SK-N-SH treated with all-trans-retinoic acid at 6 μM for 48 hours (cell line): ENCODE data around the gene PRRG2.

ENCODE experiments used
- ATAC-seq: fragments of 200-7000 bp; cut with Tn5 transposase; 3 replicates; pipeline ENCODE4 v1.9.1; 2020; ENCODE audit warnings: mild to moderate bottlenecking, moderate library complexity
- ARNTL ChIP-seq: fragments of 450-650 bp; formaldehyde crosslinking; IDR thresholded peaks from 2 replicates; pipeline ENCODE4 v1.5.0; 2020; ENCODE audit warnings: low read depth, mild to moderate bottlenecking, moderate library complexity, borderline replicate concordance
- BACH2 ChIP-seq: fragments of 250-450 bp; sonication (Bioruptor Pico); IDR thresholded peaks from 2 replicates; pipeline ENCODE4 v1.9.0; 2021; ENCODE audit warnings: mild to moderate bottlenecking, borderline replicate concordance
- CREB5 ChIP-seq: fragments of 250-450 bp; sonication (Bioruptor Pico); IDR thresholded peaks from 2 replicates; pipeline ENCODE4 v1.5.1; 2020; ENCODE audit warnings: low read depth, mild to moderate bottlenecking, moderate library complexity
- CSDC2 ChIP-seq: fragments of 250-450 bp; sonication (Bioruptor Pico); IDR thresholded peaks from 2 replicates; pipeline ENCODE4 v1.5.0; 2020; ENCODE audit warnings: mild to moderate bottlenecking, moderate library complexity
- CSRNP3 ChIP-seq: fragments of 250-450 bp; sonication (Bioruptor Pico); IDR thresholded peaks from 2 replicates; pipeline ENCODE4 v1.5.1; 2021; ENCODE audit warnings: mild to moderate bottlenecking, moderate library complexity
- ESRRG ChIP-seq: fragments of 250-450 bp; sonication (Bioruptor Pico); IDR thresholded peaks from 2 replicates; pipeline ENCODE4 v1.6.1; 2021; ENCODE audit warnings: mild to moderate bottlenecking
- GLIS3 ChIP-seq: fragments of 250-450 bp; sonication (Bioruptor Pico); IDR thresholded peaks from 2 replicates; pipeline ENCODE4 v1.5.0; 2020; ENCODE audit warnings: mild to moderate bottlenecking, moderate library complexity
- ISL1 ChIP-seq: fragments of 250-450 bp; sonication (Bioruptor Pico); IDR thresholded peaks from 2 replicates; pipeline ENCODE4 v2.1.2; 2022; ENCODE audit warnings: mild to moderate bottlenecking, moderate library complexity
- OSR1 ChIP-seq: fragments of 250-450 bp; sonication (Bioruptor Pico); IDR thresholded peaks from 2 replicates; pipeline ENCODE4 v1.8.0; 2022; ENCODE audit warnings: moderate library complexity, mild to moderate bottlenecking, inconsistent platforms
- PATZ1 ChIP-seq: fragments of 250-450 bp; sonication (Bioruptor Pico); IDR thresholded peaks from 2 replicates; pipeline ENCODE4 v1.8.0; 2020; ENCODE audit warnings: mild to moderate bottlenecking, moderate library complexity, borderline replicate concordance
- POU6F1 ChIP-seq: fragments of 250-450 bp; sonication (Bioruptor Pico); IDR thresholded peaks from 2 replicates; pipeline ENCODE4 v1.8.0; 2021; ENCODE audit warnings: low read depth, mild to moderate bottlenecking, moderate library complexity, borderline replicate concordance
- PPARA ChIP-seq: fragments of 250-450 bp; sonication (Bioruptor Pico); IDR thresholded peaks from 2 replicates; pipeline ENCODE4 v1.5.0; 2020; ENCODE audit warnings: mild to moderate bottlenecking, borderline replicate concordance
- RARB ChIP-seq: fragments of 250-450 bp; sonication (Bioruptor Pico); IDR thresholded peaks from 2 replicates; pipeline ENCODE4 v1.8.0; 2021; ENCODE audit warnings: mild to moderate bottlenecking, moderate library complexity
- SNAI2 ChIP-seq: fragments of 250-450 bp; sonication (Bioruptor Pico); IDR thresholded peaks from 2 replicates; pipeline ENCODE4 v1.5.0; 2020; ENCODE audit warnings: mild to moderate bottlenecking, moderate library complexity
- TCF4 ChIP-seq: fragments of 250-450 bp; sonication (Bioruptor Pico); IDR thresholded peaks from 2 replicates; pipeline ENCODE4 v1.8.0; 2021; ENCODE audit warnings: mild to moderate bottlenecking, moderate library complexity, borderline replicate concordance
- TOX ChIP-seq: fragments of 250-450 bp; sonication (Bioruptor Pico); IDR thresholded peaks from 2 replicates; pipeline ENCODE4 v1.8.0; 2021; ENCODE audit warnings: mild to moderate bottlenecking, moderate library complexity, borderline replicate concordance
- TSHZ2 ChIP-seq: fragments of 250-450 bp; sonication (Bioruptor Pico); IDR thresholded peaks from 2 replicates; pipeline ENCODE4 v1.5.0; 2020; ENCODE audit warnings: mild to moderate bottlenecking, moderate library complexity
- ZC3H10 ChIP-seq: fragments of 250-450 bp; sonication (Bioruptor Pico); IDR thresholded peaks from 2 replicates; pipeline ENCODE4 v1.5.1; 2021; ENCODE audit warnings: mild to moderate bottlenecking, moderate library complexity
- ZFP3 ChIP-seq: fragments of 250-450 bp; sonication (Bioruptor Pico); IDR thresholded peaks from 2 replicates; pipeline ENCODE4 v1.5.0; 2020; ENCODE audit warnings: mild to moderate bottlenecking, moderate library complexity
- ZFP30 ChIP-seq: fragments of 450-650 bp; formaldehyde crosslinking; IDR thresholded peaks from 2 replicates; pipeline ENCODE4 v1.5.0; 2022; ENCODE audit warnings: mild to moderate bottlenecking, moderate library complexity
- ZNF565 ChIP-seq: fragments of 450-650 bp; formaldehyde crosslinking; conservative IDR thresholded peaks from 2 replicates; pipeline ENCODE4 v1.5.0; 2020; ENCODE audit warnings: low read depth, mild to moderate bottlenecking, moderate library complexity
- ZNF70 ChIP-seq: fragments of 450-650 bp; formaldehyde crosslinking; IDR thresholded peaks from 2 replicates; pipeline ENCODE4 v1.5.0; 2020; ENCODE audit warnings: mild to moderate bottlenecking, moderate library complexity
- ZNF8 ChIP-seq: fragments of 450-650 bp; formaldehyde crosslinking; IDR thresholded peaks from 2 replicates; pipeline ENCODE4 v1.5.0; 2020; ENCODE audit warnings: mild to moderate bottlenecking, moderate library complexity

PRRG2 gene

GRCh38 chr19:49564616-49565045, 16.5 kb upstream of the PRRG2 start:
- TF ChIP-seq PATZ1 (CRISPR knock-in tag) (no peak), PPARA (CRISPR knock-in tag) (no peak), ZNF565 (CRISPR knock-in tag) (no peak), TOX (CRISPR knock-in tag) (no peak), CSRNP3 (no peak), CSDC2 (no peak), ZNF70 (CRISPR knock-in tag) (no peak), RARB (CRISPR knock-in tag) (no peak), ZC3H10 (no peak), GLIS3 (CRISPR knock-in tag) (no peak), ZFP30 (CRISPR knock-in tag) (no peak)
- ATAC-seq = no peak

- ATAC-seq = no peak
- TF ChIP-seq GLIS3 (CRISPR knock-in tag) (no peak), CREB5 (CRISPR knock-in tag) (no peak), TOX (CRISPR knock-in tag) (no peak), TSHZ2 (CRISPR knock-in tag) (no peak), PATZ1 (CRISPR knock-in tag) (no peak), POU6F1 (CRISPR knock-in tag) (no peak), BACH2 (CRISPR knock-in tag) (no peak), ARNTL (CRISPR knock-in tag) (no peak), TCF4 (no peak), ZNF565 (CRISPR knock-in tag) (no peak), ZNF70 (CRISPR knock-in tag) (no peak), ZFP3 (CRISPR knock-in tag) (no peak), OSR1 (no peak)
Observed at GRCh38 chr19:49565261-49565660, 15.9 kb upstream of the PRRG2 start.

- ATAC-seq = no peak
- no peak for TF ChIP-seq ESRRG
- no peak for TF ChIP-seq ZFP30 (CRISPR knock-in tag)
- TF ChIP-seq CREB5 (CRISPR knock-in tag) = no peak
- TF ChIP-seq ZNF8 (CRISPR knock-in tag) = no peak
- TF ChIP-seq ZNF565 (CRISPR knock-in tag) = no peak
- no peak for TF ChIP-seq SNAI2 (CRISPR knock-in tag)
- TF ChIP-seq ZC3H10 = no peak
- no peak for TF ChIP-seq OSR1
- TF ChIP-seq ISL1 (CRISPR knock-in tag) = no peak
- TF ChIP-seq TCF4 = no peak
- no peak for TF ChIP-seq GLIS3 (CRISPR knock-in tag)
- no peak for TF ChIP-seq BACH2 (CRISPR knock-in tag)
- TF ChIP-seq CSDC2 = no peak
- no peak for TF ChIP-seq ZFP3 (CRISPR knock-in tag)
- no peak for TF ChIP-seq PPARA (CRISPR knock-in tag)
Observed at GRCh38 chr19:49566302-49566701, 14.8 kb upstream of the PRRG2 start.
